PFSK-1 (cell line): ENCODE results near the gene ADRA2A.

Experiments
- POLR2AphosphoS5 ChIP-seq: IDR thresholded peaks from 2 replicates; pipeline ENCODE4 v1.6.1; 2012; ENCODE audit warnings: low read depth, mild to moderate bottlenecking, control low read depth, low read length, moderate library complexity
- SIN3A ChIP-seq: IDR thresholded peaks from 2 replicates; pipeline ENCODE4 v1.6.1; 2012; ENCODE audit warnings: mild to moderate bottlenecking, low read length, moderate library complexity, borderline replicate concordance; ENCODE audit not compliant: insufficient read depth
- TAF1 ChIP-seq: IDR thresholded peaks from 2 replicates; pipeline ENCODE4 v1.6.1; 2012; ENCODE audit warnings: low read length, control low read depth, borderline replicate concordance; ENCODE audit not compliant: insufficient read depth

DNA sequence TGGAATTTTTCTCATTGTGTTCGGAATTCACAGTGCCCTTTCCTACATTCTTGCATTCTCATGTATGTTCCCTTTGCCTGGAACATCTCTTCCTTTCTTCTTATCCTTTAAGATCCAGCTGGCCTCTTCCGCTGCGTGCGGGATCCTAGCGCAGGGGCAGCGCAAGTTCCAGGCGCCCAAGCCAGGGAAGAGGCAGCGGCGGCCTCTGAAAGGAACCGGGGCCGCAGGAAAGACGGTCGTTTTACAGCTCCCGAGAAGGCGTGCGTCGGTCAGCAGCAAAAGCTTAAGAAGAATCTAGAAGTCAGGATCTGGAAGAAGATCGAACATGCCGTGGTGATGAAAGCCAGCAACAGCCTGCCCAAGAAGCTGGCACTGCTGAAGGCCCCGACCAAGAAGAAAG, 28.0 kb downstream of the ADRA2A start:
- TF ChIP-seq POLR2AphosphoS5 (no peak), TAF1 (no peak), SIN3A (no peak)
